Measurements from ENCODE around the gene EIF2B1. TPM values are rescaled to one million over a fixed set of nuclear protein-coding genes. Genes with fewer than 3 reads are reported as not detected.

The EIF2B1 gene
- total RNA-seq, 4 donors from 2014 or later = 46.0 to 121 (median 92.3) TPM

GRCh38 chr12:123675436-123675835, 42.0 kb upstream of the EIF2B1 start:
- in situ Hi-C loops (cut with MboI; ENCODE audit: low pct_ligation_motif_present in 1 of 4, low pct_unique_long_range_greater_than_20kb in 1 of 4, low sequenced_read_pairs in 3 of 4) = no loop called here
- DNase-seq = no peak
- no peak for TF ChIP-seq POLR2AphosphoS5 (IDR thresholded peaks at IDR 0.05)
- Histone ChIP-seq H3K27me3 (no peaks in the 10 kb centered on the region), H3K27ac (no peak overlapping the region), H3K4me1 (peaks cover 0 to 15% (median 10%) of the 10 kb centered on the region in 4 donors), H3K36me3 (peaks cover 0 to 16% (median 0%) of the 10 kb centered on the region in 4 donors), H3K4me3 (no peak overlapping the region), H3K9me3 (no peaks in the 10 kb centered on the region)
- intact Hi-C loops (cut with DNase I; ENCODE audit: low total_unique reads) = no loop called here
- 100% methylated on average over 1 of the region's 1 CpG for WGBS, 2 donors (ENCODE audit: low coverage in 1 of 2)

GRCh38 chr12:123671876-123672275, 38.4 kb upstream of the EIF2B1 start:
- Histone ChIP-seq H3K9me3 (no peaks in the 10 kb centered on the region), H3K27ac (no peak overlapping the region), H3K4me1 (peaks cover 0 to 15% (median 11%) of the 10 kb centered on the region in 4 donors), H3K4me3 (peak overlapping the region in 3 of 4 donors; percentile 66 to 84 (median 83)), H3K36me3 (peaks cover 0 to 16% (median 0%) of the 10 kb centered on the region in 4 donors), H3K27me3 (no peaks in the 10 kb centered on the region)
- DNase-seq = no peak
- intact Hi-C loops (cut with DNase I; ENCODE audit: low total_unique reads) (no loop called here), in situ Hi-C loops (cut with MboI; ENCODE audit: low pct_ligation_motif_present in 1 of 4, low pct_unique_long_range_greater_than_20kb in 1 of 4, low sequenced_read_pairs in 3 of 4) (no loop called here)
- 62% methylated on average over 6 of the region's 6 CpGs; no CpG with 5 or more reads in 1 of the 2 donors for WGBS, 2 donors (ENCODE audit: low coverage in 1 of 2)
- TF ChIP-seq POLR2A (IDR thresholded peaks at IDR 0.05) (no peak), POLR2AphosphoS5 (IDR thresholded peaks at IDR 0.05) (no peak), CTCF (IDR thresholded peaks at IDR 0.05) (no peak), EP300 (IDR thresholded peaks at IDR 0.05; ENCODE audit: low read depth) (no peak)

GRCh38 chr12:123670882-123671728, 37.6 kb upstream of the EIF2B1 start, which contains the start of gene TCTN2:
TSS of gene TCTN2 (plus strand) at chr12:123671113. CDS start at chr12:123671241, 128 bp downstream.
- Histone ChIP-seq H3K27me3 (no peaks in the 10 kb centered on the region), H3K36me3 (peaks cover 0 to 16% (median 0%) of the 10 kb centered on the region in 4 donors), H3K9me3 (no peaks in the 10 kb centered on the region), H3K27ac (peak within 1 kb of the TSS; percentile 35 to 62 (median 57)), H3K4me1 (peaks cover 0 to 15% (median 11%) of the 10 kb centered on the region in 4 donors), H3K4me3 (peak within 1 kb of the TSS; percentile 66 to 84 (median 76))
- in situ Hi-C loops (cut with MboI; ENCODE audit: low pct_ligation_motif_present in 1 of 4, low pct_unique_long_range_greater_than_20kb in 1 of 4, low sequenced_read_pairs in 3 of 4) (no loop called here), intact Hi-C loops (cut with DNase I; ENCODE audit: low total_unique reads) (no loop called here)
- no peak for TF ChIP-seq POLR2AphosphoS5 (IDR thresholded peaks at IDR 0.05)
- no peak for TF ChIP-seq CTCF (IDR thresholded peaks at IDR 0.05)
- TF ChIP-seq POLR2A (IDR thresholded peaks at IDR 0.05) = no peak
- no peak for TF ChIP-seq EP300 (IDR thresholded peaks at IDR 0.05; ENCODE audit: low read depth)
- WGBS, 2 donors (ENCODE audit: low coverage in 1 of 2) = 2 to 10% methylated on average over 4 to 53 of the region's 53 CpGs
- DNase-seq = peak; percentile 96

- Histone ChIP-seq H3K9me3 (no peaks in the 10 kb centered on the region), H3K36me3 (no peaks in the 10 kb centered on the region), H3K4me3 (no peak overlapping the region), H3K27ac (no peak overlapping the region), H3K4me1 (peaks cover 0 to 15% (median 11%) of the 10 kb centered on the region in 4 donors), H3K27me3 (no peaks in the 10 kb centered on the region)
- no peak for DNase-seq
- intact Hi-C loops (cut with DNase I; ENCODE audit: low total_unique reads) (no loop called here), in situ Hi-C loops (cut with MboI; ENCODE audit: low pct_ligation_motif_present in 1 of 4, low pct_unique_long_range_greater_than_20kb in 1 of 4, low sequenced_read_pairs in 3 of 4) (no loop called here)
- no peak for TF ChIP-seq POLR2A (IDR thresholded peaks at IDR 0.05)
- TF ChIP-seq POLR2AphosphoS5 (IDR thresholded peaks at IDR 0.05) = no peak
- TF ChIP-seq CTCF (IDR thresholded peaks at IDR 0.05) = no peak
- TF ChIP-seq EP300 (IDR thresholded peaks at IDR 0.05; ENCODE audit: low read depth) = no peak
- WGBS, 2 donors (ENCODE audit: low coverage in 1 of 2) = 80 to 100% methylated on average over 1 to 8 of the region's 8 CpGs
Observed at GRCh38 chr12:123667771-123668170, 34.3 kb upstream of the EIF2B1 start.

Data from transverse colon (tissue), 4 donors.